Fibroblast of mammary gland (primary cell): ENCODE measurements around the gene MARCHF11.

Experiments used
- DNase-seq: peaks from one replicate; pipeline ENCODE4 v3.0.0-alpha.2; 2010; ENCODE audit warnings: low read depth
- H3K4me3 ChIP-seq: 2 replicates; pipeline ENCODE4 v1.5.1; 2011; ENCODE audit warnings: low read depth, mild to moderate bottlenecking, low read length, moderate library complexity; ENCODE audit not compliant: control insufficient read depth
- TF ChIP-seq, protein P1 (sequence below): conservative IDR thresholded peaks from 2 replicates; pipeline ENCODE4 v1.5.1; 2011; ENCODE audit warnings: low read depth, low read length, inconsistent platforms; ENCODE audit not compliant: control insufficient read depth, insufficient read depth

MARCHF11 gene, protein sequence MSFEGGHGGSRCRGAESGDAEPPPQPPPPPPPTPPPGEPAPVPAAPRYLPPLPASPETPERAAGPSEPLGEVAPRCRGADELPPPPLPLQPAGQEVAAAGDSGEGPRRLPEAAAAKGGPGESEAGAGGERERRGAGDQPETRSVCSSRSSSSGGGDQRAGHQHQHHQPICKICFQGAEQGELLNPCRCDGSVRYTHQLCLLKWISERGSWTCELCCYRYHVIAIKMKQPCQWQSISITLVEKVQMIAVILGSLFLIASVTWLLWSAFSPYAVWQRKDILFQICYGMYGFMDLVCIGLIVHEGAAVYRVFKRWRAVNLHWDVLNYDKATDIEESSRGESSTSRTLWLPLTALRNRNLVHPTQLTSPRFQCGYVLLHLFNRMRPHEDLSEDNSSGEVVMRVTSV

DNA sequence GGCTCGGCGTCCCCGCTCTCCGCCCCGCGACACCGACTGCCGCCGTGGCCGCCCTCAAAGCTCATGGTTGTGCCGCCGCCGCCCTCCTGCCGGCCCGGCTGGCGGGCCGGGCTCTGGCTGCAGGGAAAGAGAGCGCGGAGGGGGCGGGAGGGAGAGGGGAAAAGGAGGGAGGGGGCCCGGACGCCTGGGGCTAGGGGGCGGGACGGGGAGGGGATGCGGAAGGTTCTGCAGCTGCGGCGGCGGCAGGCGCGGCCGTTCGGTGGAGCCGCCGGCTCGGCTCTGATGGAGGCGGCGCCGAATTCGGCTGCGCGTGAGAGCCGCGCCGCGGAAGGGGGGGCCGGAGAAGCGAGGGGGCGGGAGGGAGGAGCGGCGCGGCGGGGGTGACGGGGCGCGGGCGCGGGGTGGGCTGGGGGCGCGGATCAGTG, at the start of gene MARCHF11:
MARCHF11 (minus strand) TSS at position 281 of the 425 bp plus-strand sequence; CDS start at position 65, 216 bp downstream.
- DNase-seq: no peak
- H3K4me3 ChIP-seq: no peak within 1 kb of the TSS
- TF ChIP-seq, protein P1, sequence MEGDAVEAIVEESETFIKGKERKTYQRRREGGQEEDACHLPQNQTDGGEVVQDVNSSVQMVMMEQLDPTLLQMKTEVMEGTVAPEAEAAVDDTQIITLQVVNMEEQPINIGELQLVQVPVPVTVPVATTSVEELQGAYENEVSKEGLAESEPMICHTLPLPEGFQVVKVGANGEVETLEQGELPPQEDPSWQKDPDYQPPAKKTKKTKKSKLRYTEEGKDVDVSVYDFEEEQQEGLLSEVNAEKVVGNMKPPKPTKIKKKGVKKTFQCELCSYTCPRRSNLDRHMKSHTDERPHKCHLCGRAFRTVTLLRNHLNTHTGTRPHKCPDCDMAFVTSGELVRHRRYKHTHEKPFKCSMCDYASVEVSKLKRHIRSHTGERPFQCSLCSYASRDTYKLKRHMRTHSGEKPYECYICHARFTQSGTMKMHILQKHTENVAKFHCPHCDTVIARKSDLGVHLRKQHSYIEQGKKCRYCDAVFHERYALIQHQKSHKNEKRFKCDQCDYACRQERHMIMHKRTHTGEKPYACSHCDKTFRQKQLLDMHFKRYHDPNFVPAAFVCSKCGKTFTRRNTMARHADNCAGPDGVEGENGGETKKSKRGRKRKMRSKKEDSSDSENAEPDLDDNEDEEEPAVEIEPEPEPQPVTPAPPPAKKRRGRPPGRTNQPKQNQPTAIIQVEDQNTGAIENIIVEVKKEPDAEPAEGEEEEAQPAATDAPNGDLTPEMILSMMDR: no peak

DNA sequence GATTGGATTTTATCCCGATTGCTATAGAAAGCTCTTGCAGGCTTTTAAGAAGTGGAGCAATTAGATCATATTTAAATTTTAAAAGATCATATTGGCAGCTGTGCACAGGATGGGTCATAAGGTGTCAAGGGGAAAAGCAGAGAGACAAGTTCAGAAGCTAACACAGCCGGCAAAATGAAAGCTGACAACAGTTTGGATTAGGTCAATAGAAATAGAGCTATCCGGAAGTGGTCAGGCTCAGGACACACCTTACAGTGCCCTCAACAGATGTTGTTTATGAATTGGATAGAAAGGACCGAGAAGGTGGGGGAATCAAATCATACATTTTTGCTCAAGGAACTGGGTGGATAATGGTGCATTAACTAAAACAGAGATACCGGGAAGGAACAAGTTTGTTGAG, 46.3 kb upstream of the MARCHF11 start:
- TF ChIP-seq, protein P1: no peak
- H3K4me3 ChIP-seq: no peak overlapping the region
- no peak for DNase-seq

DNA sequence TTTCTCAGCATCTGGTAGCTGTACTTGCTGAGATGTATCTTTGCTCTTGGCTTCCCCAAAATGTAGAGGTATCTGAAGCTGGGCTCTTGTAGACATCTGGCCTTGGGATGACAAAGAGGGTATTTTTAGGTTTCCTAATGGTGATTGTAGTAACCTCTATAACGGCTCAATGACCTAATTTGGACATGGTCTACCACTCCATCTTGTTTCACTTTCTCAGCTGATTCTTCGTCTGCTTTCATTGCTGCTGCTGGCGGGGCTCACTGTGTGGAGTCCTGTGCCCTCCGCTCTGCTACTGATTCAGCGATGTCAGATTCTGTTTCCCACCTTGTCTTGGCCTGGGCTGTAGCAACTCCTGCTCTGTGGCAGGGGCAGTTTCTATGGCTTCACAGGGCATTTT, 12.7 kb upstream of the MARCHF11 start:
- TF ChIP-seq, protein P1: no peak
- no peak overlapping the region for H3K4me3 ChIP-seq
- DNase-seq: no peak

DNA sequence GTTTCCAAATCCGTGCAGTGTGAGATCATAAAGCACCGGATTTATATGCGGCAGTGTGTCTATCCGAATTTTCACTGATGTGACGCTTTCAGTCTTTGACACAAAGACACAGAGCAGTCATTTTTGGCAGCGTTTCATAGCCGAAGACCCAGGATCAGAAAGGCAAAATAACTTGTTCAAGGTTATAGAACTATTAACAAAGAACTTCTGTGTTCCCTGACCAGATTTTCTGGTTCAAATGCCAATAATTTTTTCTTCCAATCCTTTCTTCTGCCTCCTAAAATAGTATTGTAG, 1.1 kb upstream of the MARCHF11 start:
- DNase-seq: no peak
- TF ChIP-seq, protein P1: no peak
- H3K4me3 ChIP-seq: no peak overlapping the region

DNA sequence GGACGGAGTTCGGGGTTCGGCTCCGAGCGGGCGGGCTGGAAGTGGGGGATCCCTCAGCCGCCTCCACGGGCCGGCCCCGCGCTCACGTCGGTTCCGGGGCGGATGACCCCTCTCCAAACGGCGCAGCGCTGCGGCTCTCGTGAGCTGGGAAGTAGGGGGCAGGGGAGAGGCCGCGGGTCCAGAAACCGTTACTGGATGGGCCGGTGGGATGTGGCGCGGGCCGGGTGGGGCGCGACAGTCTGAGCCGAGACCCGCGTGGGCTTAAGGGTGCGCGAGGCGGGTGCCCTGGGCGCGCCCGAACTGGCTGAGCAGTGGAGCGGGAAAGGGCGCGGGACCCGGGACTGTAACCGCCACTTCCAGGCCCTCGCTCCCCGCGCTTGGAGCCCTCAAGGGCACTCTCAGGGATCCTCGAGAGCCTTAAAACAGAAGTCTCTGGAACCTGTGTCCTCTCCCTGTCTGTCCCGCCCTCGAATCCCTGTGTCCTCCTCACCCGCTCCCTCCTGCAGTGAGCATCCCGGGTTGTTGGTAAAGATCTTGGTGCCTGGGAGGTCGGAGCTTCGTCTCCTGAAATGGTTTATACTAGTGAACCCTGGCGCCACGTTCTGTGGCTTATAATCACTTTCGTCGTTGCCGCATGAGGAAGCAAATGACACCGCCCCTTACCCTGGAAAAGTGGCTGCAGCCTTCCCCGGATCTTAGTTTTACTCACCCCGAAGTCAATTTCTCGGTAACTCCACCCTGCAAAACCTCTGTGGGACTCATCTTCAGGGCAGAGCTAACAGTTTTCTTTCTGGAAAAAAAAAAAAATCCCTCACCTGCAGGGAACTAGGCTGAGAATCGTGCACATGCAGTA, 571 bp upstream of the MARCHF11 start:
- TF ChIP-seq, protein P1: no peak
- DNase-seq: no peak
- H3K4me3 ChIP-seq: no peak overlapping the region

DNA sequence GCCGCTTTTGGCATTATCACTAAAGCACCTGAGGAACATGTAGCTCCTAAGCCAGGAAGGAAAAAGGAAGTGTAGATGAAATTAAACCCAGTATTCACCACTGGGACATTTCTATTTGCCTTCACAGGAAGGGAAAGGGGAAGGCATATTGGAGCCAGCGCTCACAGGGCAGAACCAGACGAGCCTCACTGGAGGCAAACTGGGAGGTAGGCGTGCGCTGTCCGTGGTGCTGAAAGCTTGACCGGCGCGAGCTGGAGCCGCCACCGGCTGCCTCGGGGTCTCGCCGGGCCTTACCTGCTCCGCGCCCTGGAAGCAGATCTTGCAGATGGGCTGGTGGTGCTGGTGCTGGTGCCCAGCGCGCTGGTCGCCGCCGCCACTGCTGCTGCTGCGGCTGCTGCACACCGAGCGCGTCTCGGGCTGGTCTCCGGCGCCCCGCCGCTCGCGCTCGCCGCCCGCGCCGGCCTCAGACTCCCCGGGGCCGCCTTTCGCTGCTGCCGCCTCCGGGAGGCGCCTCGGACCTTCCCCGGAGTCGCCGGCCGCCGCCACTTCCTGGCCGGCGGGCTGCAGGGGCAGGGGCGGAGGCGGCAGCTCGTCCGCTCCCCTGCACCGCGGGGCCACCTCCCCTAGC, 732 bp downstream of the MARCHF11 start:
- TF ChIP-seq, protein P1: no peak
- DNase-seq: peak; percentile 50
- H3K4me3 ChIP-seq: no peak overlapping the region
